ENCODE data around the gene HS6ST2. TPM values are rescaled to one million over a fixed set of nuclear protein-coding genes. Genes with fewer than 3 reads are reported as not detected.

The HS6ST2 gene
- total RNA-seq, 1 experiment from 2014 or later = 65.6 TPM

GRCh38 chrX:132614297-132614696 lies 344.1 kb downstream of the HS6ST2 start:
- no peaks in the 10 kb centered on the region for H3K27me3 ChIP-seq
- no peaks in the 10 kb centered on the region for H3K4me1 ChIP-seq
- H3K36me3 ChIP-seq = no peaks in the 10 kb centered on the region
- no peak overlapping the region for H3K4me3 ChIP-seq
- H3K27ac ChIP-seq = no peak overlapping the region
- H3K9me3 ChIP-seq (replicated peaks) = no peaks in the 10 kb centered on the region
- peak in 1 of 2 experiments; percentile 46 for DNase-seq

DNA sequence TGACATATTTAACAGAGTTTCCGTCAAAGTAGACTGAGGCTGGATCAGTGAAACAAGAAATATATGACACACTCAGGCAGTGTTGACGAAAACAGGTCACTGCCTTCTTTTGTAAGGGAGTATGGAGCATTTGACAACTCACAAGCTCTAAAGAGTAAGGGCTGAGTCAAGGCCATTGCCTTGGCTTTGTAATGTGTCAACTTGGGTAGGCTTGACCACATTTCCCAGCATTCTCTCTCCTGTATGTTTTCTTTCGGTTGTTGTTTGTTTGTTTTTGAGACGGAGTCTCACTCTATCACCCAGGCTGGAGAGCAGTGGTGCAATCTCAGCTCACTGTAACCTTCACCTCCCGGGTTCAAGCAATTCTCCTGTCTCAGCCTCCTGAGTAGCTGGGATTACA lies 344.6 kb downstream of the HS6ST2 start:
- Histone ChIP-seq H3K27ac (no peak overlapping the region), H3K36me3 (no peaks in the 10 kb centered on the region), H3K4me1 (no peaks in the 10 kb centered on the region), H3K4me3 (no peak overlapping the region), H3K27me3 (no peaks in the 10 kb centered on the region), H3K9me3 (replicated peaks) (no peaks in the 10 kb centered on the region)
- DNase-seq = no peak

GRCh38 chrX:132612821-132613564 lies 345.4 kb downstream of the HS6ST2 start:
- no peaks in the 10 kb centered on the region for H3K27me3 ChIP-seq
- H3K4me3 ChIP-seq = no peak overlapping the region
- no peaks in the 10 kb centered on the region for H3K4me1 ChIP-seq
- H3K9me3 ChIP-seq (replicated peaks) = no peaks in the 10 kb centered on the region
- H3K36me3 ChIP-seq = no peaks in the 10 kb centered on the region
- peak; percentile 37 to 67 for DNase-seq
- no peak overlapping the region for H3K27ac ChIP-seq

- Histone ChIP-seq H3K27me3 (no peaks in the 10 kb centered on the region), H3K36me3 (no peaks in the 10 kb centered on the region), H3K27ac (no peak overlapping the region), H3K4me3 (no peak overlapping the region), H3K4me1 (no peaks in the 10 kb centered on the region), H3K9me3 (replicated peaks) (no peaks in the 10 kb centered on the region)
- no peak for DNase-seq
Measured at GRCh38 chrX:132610536-132610935, 347.9 kb downstream of the HS6ST2 start.

GRCh38 chrX:132609362-132609848 lies 349.0 kb downstream of the HS6ST2 start:
- Histone ChIP-seq H3K27me3 (no peaks in the 10 kb centered on the region), H3K36me3 (no peaks in the 10 kb centered on the region), H3K27ac (no peak overlapping the region), H3K4me3 (no peak overlapping the region), H3K9me3 (replicated peaks) (no peaks in the 10 kb centered on the region), H3K4me1 (no peaks in the 10 kb centered on the region)
- DNase-seq = no peak

- no peak overlapping the region for H3K4me3 ChIP-seq
- no peaks in the 10 kb centered on the region for H3K4me1 ChIP-seq
- no peaks in the 10 kb centered on the region for H3K36me3 ChIP-seq
- no peaks in the 10 kb centered on the region for H3K9me3 ChIP-seq (replicated peaks)
- H3K27ac ChIP-seq = no peak overlapping the region
- DNase-seq = no peak
- H3K27me3 ChIP-seq = no peaks in the 10 kb centered on the region
Measured at GRCh38 chrX:132603700-132604286, 354.6 kb downstream of the HS6ST2 start.

DNA sequence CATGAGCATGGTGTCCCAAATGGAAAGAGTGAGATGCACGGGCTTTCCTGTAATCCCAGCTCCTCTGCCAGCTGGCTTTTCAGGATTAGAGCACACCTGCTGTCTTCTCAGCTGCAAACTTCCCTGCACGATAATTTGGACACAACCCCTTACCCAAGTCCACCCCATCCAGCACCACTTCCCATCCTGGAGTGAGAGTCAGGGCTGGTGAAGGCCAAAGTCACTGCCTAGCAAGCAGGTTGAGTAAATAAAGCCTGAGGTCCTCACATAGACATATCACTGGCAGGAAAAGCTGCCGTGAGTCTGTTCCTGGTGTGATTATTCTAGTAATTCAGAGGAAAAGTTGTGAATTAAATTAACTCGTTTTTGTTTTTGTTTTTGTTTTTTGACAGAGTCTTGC lies 355.7 kb downstream of the HS6ST2 start:
- Histone ChIP-seq H3K27me3 (no peaks in the 10 kb centered on the region), H3K36me3 (no peaks in the 10 kb centered on the region), H3K4me3 (no peak overlapping the region), H3K9me3 (replicated peaks) (no peaks in the 10 kb centered on the region), H3K27ac (no peak overlapping the region), H3K4me1 (no peaks in the 10 kb centered on the region)
- peak; percentile 3 to 39 for DNase-seq

DNA sequence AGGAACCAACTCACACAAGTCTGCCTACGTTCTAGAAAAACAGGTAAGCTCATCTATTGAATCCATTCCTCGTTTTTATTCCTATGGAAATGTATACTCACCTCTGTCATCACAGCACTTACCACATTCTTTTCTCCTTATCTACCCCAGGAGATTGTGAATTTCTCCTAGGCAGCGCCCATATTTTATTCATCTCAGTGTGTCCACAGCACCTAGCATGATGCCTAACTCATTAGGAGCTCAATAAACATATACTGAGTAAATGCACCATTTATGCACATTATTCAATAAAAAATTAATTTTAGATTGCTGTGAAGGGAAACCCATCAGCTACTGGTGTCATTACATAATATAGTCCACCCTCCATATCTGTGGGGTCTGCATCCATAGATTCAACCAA lies 363.4 kb downstream of the HS6ST2 start:
- H3K9me3 ChIP-seq (replicated peaks) = no peaks in the 10 kb centered on the region

GRCh38 chrX:132594129-132594528 lies 364.3 kb downstream of the HS6ST2 start:
- no peaks in the 10 kb centered on the region for H3K36me3 ChIP-seq
- H3K9me3 ChIP-seq (replicated peaks) = no peaks in the 10 kb centered on the region
- DNase-seq = no peak
- no peaks in the 10 kb centered on the region for H3K27me3 ChIP-seq
- no peak overlapping the region for H3K27ac ChIP-seq
- no peak overlapping the region for H3K4me3 ChIP-seq
- H3K4me1 ChIP-seq = no peaks in the 10 kb centered on the region

More for the DNA sequence above, 363.4 kb downstream of the HS6ST2 start:
- Histone ChIP-seq H3K4me1 (no peaks in the 10 kb centered on the region), H3K36me3 (no peaks in the 10 kb centered on the region), H3K27ac (no peak overlapping the region), H3K27me3 (no peaks in the 10 kb centered on the region), H3K4me3 (no peak overlapping the region)
- DNase-seq = no peak

DNA sequence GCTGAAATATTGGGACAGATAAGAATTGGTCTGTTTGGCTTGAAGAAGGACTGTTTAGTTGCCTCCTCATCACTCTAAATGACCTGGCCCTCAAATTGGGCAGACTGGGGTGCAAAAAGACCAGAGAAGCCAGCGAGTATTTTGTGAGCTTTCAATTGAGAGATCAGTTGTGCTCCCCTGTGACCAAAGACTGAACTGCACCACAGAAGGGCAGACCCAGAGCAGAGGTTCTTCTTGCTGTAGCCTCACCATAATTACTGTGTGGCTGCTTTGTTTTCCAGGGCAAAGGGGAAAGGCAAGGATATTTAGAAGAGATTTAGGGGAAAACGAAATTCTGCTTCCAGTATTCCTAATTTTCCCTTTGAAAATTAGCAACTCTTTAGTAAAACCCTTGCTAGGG lies 365.5 kb downstream of the HS6ST2 start:
- Histone ChIP-seq H3K9me3 (replicated peaks) (no peaks in the 10 kb centered on the region), H3K36me3 (no peaks in the 10 kb centered on the region), H3K27ac (no peak overlapping the region), H3K4me1 (no peaks in the 10 kb centered on the region), H3K27me3 (no peaks in the 10 kb centered on the region), H3K4me3 (no peak overlapping the region)
- peak; percentile 12 to 34 for DNase-seq

DNA sequence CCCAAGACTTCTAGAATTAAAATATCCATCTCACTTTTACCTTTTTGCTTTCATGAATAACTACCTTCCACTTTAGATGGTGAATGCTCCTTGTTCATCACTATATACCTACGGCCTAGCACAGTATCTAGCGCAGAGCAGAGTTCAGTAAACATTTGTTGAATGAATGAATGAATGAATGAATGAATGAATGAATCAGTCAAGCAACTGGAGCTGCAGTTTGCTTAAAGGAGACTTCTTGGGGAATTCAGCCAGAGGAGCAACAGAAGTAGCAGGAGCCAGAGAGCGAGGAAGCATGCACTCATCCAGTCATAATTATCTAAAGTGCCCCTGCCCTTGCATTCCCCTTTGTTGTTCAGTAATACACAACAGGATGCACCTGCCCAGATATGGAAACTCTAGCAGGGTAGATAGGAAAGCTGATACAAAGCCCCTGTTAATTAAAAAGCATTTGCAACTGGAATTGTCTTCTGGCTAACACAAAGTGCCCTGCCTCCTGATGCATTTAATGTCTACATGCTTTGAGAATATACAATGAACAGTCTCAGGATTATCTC lies 366.6 kb downstream of the HS6ST2 start:
- no peaks in the 10 kb centered on the region for H3K9me3 ChIP-seq (replicated peaks)
- H3K4me3 ChIP-seq = no peak overlapping the region
- no peak overlapping the region for H3K27ac ChIP-seq
- H3K4me1 ChIP-seq = no peaks in the 10 kb centered on the region
- no peaks in the 10 kb centered on the region for H3K36me3 ChIP-seq
- DNase-seq = no peak
- H3K27me3 ChIP-seq = no peaks in the 10 kb centered on the region

- H3K9me3 ChIP-seq (replicated peaks) = no peaks in the 10 kb centered on the region
- no peaks in the 10 kb centered on the region for H3K36me3 ChIP-seq
- H3K27ac ChIP-seq = no peak overlapping the region
- H3K27me3 ChIP-seq = no peaks in the 10 kb centered on the region
- no peak overlapping the region for H3K4me3 ChIP-seq
- H3K4me1 ChIP-seq = no peaks in the 10 kb centered on the region
- DNase-seq = no peak
Measured at GRCh38 chrX:132590350-132591026, 367.9 kb downstream of the HS6ST2 start.

- no peaks in the 10 kb centered on the region for H3K36me3 ChIP-seq
- H3K27me3 ChIP-seq = no peaks in the 10 kb centered on the region
Measured at GRCh38 chrX:132584936-132585335, 373.5 kb downstream of the HS6ST2 start.

GRCh38 chrX:132576939-132577338 lies 381.5 kb downstream of the HS6ST2 start:
- Histone ChIP-seq H3K9me3 (replicated peaks) (no peaks in the 10 kb centered on the region), H3K27ac (no peak overlapping the region), H3K4me3 (no peak overlapping the region), H3K27me3 (no peaks in the 10 kb centered on the region), H3K4me1 (no peaks in the 10 kb centered on the region), H3K36me3 (no peaks in the 10 kb centered on the region)
- no peak for DNase-seq

More at GRCh38 chrX:132584936-132585335, 373.5 kb downstream of the HS6ST2 start:
- Histone ChIP-seq H3K4me1 (no peaks in the 10 kb centered on the region), H3K4me3 (no peak overlapping the region), H3K9me3 (replicated peaks) (no peaks in the 10 kb centered on the region), H3K27ac (no peak overlapping the region)
- DNase-seq = no peak
